GM21515 (cell line): ENCODE results near the gene FGFR4.

Experiments used
- ATAC-seq: cut with Tn5 transposase; IDR thresholded peaks from one replicate; pipeline ENCODE4 v1.9.1; 2021; ENCODE audit not compliant: unreplicated experiment

FGFR4 gene

DNA sequence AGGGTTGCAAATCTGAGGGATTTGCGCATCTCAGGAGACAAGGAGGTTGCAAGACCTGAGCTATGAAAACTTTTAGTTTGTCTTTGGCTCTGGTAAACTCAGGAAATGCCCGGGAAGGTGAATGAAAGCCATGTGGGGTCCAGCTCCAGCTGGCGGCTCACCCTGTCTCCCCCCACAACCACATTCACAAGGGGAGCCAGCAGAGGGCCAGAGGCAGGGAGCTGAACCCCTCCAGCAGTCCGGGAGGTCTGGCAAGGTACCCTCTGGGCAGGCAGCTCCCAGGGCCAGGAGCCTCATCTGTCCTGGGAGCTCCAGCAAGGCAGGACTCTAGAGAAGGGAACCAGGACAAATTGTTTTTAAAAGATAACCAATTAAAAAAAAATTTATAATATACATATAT is 2.5 kb upstream of the FGFR4 start:
- no peak for ATAC-seq

DNA sequence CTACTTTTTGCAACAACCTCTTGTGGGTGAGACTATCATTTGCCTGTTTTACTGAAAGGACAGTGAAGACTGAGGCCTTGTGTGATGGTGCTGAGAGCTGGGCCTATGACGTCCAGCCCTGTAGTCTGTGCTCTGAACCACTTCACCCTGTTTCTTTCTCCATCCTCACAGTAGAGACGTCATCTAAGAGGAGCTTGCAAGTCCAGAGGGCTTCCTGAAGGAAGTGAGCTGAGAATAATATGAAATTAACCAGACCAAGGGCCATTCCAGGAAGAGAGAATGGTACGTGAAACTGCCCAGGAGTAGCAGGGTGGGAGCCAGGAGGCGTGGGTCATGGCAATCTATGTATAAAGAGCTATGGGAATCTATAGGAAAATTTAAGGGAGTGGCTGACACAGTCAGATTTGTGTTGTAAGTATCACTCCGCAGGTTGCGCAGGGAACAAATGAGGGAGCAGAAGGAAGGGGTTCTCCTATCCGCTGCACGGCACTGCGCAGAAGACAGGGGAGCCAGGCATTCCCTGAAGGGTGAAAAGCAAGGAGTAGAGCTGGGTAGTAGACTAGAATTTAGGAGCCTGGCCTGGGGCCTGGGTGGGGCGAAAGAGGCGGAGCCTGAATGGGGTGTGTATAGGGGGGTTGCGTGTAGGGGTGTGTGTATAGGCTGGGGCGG is 596 bp upstream of the FGFR4 start:
- ATAC-seq, result no peak

DNA sequence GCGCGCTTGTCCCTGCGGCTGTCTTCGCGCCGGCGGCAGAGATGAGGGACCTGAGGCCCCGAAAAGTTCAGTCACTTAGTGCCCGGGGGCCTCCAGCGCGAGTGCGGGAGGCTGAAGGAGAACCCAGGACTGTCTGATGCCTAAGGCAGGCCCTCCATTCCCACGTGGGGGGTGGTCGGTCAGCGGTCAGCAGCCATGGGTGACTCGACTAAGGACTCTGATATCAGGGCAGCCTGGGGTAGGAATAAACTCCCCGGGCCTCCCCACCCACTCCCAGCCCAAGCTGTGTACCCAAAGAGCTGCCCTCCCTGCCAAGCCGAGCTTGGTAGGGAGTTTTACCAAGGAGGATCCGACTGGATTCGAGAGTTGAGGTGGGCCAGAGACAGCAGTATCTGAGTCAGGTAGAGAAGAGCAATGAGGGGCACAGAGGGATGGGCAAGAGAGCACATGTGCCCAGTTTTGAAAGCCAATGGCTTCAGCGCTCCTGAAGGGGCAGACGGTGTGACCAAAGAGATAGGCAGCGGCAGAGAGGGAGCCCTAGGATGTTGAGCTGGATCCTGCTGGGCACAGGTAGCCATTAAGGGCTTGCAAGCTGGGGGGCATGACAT is 787 bp downstream of the FGFR4 start:
- no peak for ATAC-seq

DNA sequence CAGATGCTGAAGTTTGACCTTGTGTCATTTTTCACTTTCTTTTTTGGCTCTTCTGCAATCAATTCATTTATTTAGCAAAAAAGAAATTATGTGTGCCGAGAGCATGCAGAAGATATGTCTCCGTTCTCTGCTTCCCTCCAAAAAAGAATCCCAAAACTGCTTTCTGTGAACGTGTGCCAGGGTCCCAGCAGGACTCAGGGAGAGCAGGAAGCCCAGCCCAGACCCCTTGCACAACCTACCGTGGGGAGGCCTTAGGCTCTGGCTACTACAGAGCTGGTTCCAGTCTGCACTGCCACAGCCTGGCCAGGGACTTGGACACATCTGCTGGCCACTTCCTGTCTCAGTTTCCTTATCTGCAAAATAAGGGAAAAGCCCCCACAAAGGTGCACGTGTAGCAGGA is 2.4 kb downstream of the FGFR4 start:
- no peak for ATAC-seq

DNA sequence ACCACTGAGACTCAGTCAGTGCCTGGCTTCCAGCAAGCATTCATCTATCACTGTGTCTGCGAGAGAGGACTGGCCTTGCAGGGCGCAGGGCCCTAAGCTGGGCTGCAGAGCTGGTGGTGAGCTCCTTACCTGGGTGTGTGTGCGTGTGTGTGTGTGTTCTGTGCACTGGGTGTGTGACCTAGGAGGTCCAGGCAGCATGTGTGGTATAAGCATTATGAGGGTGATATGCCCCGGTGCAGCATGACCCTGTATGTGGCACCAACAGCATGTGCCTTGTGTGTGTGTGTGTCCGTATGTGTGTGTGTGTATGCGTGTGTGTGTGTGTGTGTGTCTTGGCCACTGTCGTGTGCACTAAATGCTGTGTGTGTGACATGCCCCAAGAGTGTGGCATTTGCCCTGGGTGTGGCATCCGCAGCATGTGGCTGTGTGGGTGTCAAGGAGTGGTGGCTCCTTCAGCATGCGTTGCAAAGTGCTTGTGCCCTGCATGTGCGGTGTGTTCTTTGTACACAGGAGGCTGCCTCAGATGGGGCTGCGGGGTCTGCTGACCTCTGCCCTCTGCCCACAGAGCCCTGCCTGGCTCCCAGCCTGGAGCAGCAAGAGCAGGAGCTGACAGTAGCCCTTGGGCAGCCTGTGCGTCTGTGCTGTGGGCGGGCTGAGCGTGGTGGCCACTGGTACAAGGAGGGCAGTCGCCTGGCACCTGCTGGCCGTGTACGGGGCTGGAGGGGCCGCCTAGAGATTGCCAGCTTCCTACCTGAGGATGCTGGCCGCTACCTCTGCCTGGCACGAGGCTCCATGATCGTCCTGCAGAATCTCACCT is 3.3 kb downstream of the FGFR4 start:
- no peak for ATAC-seq

DNA sequence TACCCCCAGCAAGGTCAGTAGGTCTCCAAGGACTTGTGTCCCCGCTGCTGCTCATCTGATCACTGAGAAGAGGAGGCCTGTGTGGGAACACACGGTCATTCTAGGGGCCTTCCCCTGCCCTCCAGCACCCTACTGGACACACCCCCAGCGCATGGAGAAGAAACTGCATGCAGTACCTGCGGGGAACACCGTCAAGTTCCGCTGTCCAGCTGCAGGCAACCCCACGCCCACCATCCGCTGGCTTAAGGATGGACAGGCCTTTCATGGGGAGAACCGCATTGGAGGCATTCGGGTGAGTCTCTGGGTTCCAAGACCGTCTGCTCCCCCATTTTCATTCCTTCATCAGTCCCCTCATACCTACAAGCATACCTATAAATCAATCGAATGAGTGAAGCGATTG is 4.1 kb downstream of the FGFR4 start:
- no peak for ATAC-seq

DNA sequence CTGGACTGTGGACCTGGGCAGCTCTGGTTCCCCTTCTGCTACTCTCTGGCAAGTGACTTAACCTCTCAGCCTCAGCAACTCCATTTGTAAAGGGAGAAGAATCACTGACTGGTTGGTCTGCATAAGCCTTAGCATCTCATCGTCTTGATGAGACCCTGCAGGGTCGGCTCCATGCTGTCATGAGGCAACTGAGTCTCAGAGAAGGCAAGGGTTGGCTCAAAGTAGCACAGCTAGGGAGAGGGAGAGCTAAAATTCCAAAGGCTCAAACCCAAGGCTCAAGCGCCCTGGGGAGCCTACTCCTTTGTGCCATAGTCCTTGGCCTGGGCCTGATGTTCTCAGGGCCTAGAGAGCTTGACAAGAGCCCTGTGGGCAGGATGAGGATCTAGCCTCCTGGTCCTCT is 4.5 kb downstream of the FGFR4 start:
- no peak for ATAC-seq

DNA sequence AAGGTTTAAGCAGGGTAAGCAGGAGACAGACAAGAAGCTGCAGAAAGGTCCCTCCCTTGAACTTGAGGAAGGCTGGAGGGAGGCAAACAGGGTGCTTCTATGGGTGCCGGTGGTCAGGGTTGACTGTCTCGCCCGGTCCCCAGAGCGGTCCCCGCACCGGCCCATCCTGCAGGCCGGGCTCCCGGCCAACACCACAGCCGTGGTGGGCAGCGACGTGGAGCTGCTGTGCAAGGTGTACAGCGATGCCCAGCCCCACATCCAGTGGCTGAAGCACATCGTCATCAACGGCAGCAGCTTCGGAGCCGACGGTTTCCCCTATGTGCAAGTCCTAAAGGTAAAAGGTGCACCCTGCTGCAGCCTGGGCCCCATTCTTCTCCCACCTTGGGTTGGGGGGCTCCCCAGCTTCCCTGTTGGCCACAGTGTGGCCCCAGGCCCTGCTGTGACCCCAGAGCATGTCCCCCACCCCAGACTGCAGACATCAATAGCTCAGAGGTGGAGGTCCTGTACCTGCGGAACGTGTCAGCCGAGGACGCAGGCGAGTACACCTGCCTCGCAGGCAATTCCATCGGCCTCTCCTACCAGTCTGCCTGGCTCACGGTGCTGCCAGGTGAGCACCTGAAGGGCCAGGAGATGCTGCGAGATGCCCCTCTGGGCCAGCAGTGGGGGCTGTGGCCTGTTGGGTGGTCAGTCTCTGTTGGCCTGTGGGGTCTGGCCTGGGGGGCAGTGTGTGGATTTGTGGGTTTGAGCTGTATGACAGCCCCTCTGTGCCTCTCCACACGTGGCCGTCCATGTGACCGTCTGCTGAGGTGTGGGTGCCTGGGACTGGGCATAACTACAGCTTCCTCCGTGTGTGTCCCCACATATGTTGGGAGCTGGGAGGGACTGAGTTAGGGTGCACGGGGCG is 5.7 kb downstream of the FGFR4 start:
- no peak for ATAC-seq

DNA sequence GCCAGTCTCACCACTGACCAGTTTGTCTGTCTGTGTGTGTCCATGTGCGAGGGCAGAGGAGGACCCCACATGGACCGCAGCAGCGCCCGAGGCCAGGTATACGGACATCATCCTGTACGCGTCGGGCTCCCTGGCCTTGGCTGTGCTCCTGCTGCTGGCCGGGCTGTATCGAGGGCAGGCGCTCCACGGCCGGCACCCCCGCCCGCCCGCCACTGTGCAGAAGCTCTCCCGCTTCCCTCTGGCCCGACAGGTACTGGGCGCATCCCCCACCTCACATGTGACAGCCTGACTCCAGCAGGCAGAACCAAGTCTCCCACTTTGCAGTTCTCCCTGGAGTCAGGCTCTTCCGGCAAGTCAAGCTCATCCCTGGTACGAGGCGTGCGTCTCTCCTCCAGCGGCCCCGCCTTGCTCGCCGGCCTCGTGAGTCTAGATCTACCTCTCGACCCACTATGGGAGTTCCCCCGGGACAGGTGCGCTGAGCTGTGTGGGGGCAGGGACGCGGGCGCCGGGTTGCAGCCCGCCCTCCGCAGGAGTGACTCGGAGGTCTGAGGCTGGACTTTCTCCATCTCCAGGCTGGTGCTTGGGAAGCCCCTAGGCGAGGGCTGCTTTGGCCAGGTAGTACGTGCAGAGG is 6.5 kb downstream of the FGFR4 start:
- ATAC-seq, result no peak

DNA sequence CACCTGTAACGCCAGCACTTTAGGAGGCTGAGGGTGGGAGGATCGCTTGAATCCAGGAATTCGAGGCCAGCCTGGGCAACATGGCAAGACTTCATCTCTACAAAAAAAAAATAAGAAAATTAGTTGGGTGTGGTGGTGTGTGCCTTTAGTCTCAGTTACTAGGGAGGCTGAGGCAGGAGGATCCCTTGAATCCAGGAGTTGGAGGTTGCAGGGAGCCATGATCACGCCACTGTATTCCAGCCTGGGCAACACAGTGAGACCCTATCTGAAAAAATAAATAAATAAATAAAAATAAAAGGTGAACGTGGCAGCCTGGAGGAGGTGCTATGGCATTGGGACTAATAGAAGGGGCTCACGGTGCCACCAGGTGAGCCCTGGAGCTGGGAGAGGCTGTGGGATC is 7.1 kb downstream of the FGFR4 start:
- no peak for ATAC-seq

DNA sequence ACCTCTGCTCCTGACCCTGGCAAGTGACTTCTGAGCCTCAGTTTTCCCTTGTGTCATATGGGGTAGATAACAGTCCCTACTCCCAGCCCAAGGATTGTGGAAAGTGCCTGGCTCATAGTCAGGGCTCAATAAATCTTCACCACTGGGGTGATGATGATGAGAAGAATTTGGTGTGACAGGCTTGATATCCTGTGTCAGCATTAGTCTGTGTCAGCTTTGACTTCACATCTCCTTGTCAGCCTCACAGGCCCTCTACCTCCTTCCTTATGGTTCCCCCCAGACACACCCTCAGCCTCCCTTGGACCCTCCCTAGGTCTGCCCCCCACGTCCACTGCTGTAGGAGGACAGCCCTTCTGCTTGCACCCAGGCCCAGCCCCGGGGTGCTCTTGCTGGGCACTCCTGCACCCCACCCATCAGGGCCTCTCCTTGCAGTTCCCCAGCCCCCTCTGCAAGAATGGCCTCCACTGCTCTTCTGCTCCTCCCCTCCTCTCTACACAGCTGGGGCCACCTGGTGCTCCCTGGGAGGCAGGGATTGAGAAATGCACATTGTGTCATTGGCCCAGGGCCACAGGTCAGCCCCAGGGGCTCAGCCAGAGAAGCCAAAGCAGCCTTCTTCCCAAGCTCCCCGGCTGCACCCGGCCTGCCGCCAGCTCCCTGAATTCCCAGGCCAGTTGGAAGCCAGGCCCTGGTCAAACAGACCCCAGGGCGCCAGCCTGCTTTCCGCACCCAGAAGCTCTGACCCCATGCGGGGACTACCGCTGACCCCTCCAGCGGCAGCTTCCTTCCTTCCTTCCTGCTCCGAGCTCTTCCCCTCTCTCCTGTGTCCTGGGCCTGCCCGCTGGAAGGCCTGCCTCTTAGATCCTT is 7.7 kb downstream of the FGFR4 start:
- ATAC-seq, result no peak

DNA sequence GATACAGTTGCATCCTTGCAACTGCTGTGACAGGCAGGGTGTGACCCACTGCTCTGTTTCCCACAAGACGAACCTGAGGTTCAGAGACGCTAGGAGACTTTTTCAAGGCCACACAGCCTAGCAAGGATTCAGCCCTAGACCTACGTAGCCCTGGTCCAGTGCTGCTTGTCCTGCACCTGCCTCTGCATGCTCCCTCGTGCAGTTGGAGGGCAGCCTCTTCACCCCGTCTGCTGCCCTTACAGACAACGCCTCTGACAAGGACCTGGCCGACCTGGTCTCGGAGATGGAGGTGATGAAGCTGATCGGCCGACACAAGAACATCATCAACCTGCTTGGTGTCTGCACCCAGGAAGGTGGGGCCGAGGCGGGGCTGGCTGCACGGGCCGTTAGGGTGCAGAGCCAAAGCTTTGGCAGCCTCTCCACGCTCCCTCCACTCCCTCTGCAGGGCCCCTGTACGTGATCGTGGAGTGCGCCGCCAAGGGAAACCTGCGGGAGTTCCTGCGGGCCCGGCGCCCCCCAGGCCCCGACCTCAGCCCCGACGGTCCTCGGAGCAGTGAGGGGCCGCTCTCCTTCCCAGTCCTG is 8.5 kb downstream of the FGFR4 start:
- no peak for ATAC-seq

DNA sequence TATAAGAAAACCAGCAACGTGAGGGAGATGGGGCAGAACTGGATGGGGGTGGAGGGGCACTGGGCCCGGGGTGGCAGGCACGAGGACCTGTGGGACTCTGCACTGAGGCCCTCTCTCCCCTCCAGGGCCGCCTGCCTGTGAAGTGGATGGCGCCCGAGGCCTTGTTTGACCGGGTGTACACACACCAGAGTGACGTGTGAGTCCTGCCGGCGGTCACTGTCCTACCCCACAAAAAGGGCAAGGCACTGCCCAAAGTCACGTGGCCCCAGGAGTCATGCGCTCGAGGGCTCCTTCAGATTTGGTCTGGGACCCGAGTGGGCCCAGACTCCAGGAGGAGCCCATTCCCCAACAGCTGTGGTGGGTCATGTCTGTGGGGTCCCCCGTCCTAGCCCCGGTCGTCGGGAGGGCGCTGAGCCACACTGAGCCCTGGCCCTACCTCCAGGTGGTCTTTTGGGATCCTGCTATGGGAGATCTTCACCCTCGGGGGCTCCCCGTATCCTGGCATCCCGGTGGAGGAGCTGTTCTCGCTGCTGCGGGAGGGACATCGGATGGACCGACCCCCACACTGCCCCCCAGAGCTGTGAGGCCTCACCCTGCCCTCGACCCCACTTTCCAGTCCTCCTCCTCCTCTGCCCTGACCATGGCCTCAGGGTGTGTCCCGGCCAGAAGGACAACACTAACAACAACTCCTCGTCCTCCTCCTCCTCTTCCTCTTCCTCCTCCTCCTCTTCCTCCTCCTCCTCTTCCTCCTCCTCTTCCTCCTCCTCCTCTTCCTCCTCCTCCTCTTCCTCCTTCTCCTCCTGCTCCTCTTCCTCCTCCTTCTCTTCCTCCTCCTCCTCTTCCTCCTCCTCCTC is 9.7 kb downstream of the FGFR4 start:
- no peak for ATAC-seq

DNA sequence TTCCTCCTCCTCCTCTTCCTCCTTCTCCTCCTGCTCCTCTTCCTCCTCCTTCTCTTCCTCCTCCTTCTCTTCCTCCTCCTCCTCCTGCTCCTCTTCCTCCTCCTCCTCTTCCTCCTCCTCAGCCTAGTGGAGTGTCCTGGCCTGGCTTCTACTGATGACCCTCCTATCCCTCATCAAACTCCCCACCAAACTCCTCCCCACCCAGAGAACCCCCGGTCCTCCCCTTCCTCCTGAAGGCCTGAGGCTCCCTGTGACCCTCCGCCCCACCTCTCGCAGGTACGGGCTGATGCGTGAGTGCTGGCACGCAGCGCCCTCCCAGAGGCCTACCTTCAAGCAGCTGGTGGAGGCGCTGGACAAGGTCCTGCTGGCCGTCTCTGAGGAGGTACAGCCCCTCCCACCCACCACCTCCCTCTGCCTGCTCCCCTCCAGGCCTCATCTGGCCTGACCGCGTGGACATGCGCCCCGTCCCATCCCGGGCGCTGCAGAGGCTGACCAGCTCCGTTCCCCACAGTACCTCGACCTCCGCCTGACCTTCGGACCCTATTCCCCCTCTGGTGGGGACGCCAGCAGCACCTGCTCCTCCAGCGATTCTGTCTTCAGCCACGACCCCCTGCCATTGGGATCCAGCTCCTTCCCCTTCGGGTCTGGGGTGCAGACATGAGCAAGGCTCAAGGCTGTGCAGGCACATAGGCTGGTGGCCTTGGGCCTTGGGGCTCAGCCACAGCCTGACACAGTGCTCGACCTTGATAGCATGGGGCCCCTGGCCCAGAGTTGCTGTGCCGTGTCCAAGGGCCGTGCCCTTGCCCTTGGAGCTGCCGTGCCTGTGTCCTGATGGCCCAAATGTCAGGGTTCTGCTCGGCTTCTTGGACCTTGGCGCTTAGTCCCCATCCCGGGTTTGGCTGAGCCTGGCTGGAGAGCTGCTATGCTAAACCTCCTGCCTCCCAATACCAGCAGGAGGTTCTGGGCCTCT is 10.6 kb downstream of the FGFR4 start:
- no peak for ATAC-seq

DNA sequence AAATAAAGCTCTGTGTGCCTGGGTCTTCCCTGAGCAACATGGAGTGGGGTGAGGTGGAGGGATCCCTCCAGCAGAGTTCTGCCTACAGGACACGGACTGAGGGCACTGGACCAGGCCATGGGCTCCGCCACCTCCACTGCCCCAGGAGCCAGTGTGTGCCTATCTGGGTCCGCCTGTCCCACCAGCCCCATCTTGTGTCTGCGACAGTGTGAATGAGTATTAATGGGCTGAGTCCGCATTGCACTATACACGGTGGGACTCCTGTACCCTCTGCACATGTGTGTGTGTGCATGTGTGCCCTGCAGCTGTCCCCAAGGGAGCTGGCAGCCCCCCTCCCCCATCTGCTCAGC is 11.4 kb downstream of the FGFR4 start:
- no peak for ATAC-seq

DNA sequence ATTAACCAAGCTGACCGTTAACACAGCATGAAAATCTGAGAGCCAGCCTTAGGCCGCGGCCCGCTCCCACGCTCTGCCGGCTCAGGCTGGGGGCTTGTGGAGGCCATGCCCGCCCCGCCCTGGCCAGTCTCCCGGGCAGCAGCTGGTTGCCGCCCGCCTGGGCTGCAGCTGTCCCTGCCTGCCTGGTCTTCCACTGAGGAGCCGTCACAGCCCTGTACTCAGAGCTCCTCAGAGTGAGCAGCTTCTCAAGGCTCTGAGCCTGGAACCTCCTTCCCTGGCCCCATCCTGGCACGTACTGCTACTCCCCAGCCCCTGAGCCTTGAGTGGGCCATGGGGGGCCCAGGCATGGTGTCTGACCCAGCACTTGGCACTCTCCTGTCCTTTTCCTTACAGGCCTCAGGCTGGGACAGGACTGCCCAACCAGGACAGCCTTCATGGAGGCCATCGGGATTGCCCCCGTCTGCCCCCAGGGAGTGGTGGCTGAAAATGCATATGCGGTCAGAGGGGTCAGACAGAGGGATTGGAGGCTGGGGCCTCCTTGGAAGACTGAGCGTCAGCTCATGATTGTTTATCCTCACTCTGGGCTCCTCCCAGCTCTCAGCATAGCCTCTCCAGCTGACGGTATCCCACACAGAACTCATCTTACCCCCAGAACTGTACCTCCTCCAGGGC is 11.9 kb downstream of the FGFR4 start:
- no peak for ATAC-seq
